Measurements from ENCODE around the gene SIT1.

SIT1 gene

GRCh38 chr9:35660966-35661415, 10.3 kb upstream of the SIT1 start:
- TF ChIP-seq GLIS3 (CRISPR knock-in tag; IDR thresholded peaks at IDR 0.05) = no peak
- TF ChIP-seq ZNF70 (CRISPR knock-in tag; IDR thresholded peaks at IDR 0.05) = no peak
- no peak for ATAC-seq

GRCh38 chr9:35659340-35659739, 8.6 kb upstream of the SIT1 start:
- no peak for ATAC-seq

DNA sequence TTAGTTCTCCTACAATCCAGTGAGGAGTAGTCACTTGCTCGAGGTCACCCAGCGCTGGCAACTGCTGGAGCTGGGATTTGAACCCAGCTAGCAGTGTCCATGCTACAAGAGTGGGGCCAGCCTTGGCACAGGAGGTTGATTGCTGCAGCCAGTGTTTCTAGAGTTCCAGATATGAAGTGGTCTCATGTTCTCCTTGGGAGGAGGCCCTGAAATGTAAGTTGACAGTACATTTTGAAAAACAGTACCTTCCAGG, 8.2 kb upstream of the SIT1 start:
- ATAC-seq = peak; percentile 4
- TF ChIP-seq ARNTL (CRISPR knock-in tag; IDR thresholded peaks at IDR 0.05; ENCODE audit: borderline replicate concordance, low read depth) (no peak), ZNF565 (CRISPR knock-in tag; conservative IDR thresholded peaks at IDR 0.05; ENCODE audit: low read depth) (no peak), TOX (CRISPR knock-in tag; IDR thresholded peaks at IDR 0.05; ENCODE audit: borderline replicate concordance) (no peak), SNAI2 (CRISPR knock-in tag; IDR thresholded peaks at IDR 0.05) (no peak), OSR1 (CRISPR knock-in tag; IDR thresholded peaks at IDR 0.05) (no peak), RARB (CRISPR knock-in tag; IDR thresholded peaks at IDR 0.05) (no peak), ZNF8 (CRISPR knock-in tag; IDR thresholded peaks at IDR 0.05) (no peak)
- TF ChIP-seq, protein P1, sequence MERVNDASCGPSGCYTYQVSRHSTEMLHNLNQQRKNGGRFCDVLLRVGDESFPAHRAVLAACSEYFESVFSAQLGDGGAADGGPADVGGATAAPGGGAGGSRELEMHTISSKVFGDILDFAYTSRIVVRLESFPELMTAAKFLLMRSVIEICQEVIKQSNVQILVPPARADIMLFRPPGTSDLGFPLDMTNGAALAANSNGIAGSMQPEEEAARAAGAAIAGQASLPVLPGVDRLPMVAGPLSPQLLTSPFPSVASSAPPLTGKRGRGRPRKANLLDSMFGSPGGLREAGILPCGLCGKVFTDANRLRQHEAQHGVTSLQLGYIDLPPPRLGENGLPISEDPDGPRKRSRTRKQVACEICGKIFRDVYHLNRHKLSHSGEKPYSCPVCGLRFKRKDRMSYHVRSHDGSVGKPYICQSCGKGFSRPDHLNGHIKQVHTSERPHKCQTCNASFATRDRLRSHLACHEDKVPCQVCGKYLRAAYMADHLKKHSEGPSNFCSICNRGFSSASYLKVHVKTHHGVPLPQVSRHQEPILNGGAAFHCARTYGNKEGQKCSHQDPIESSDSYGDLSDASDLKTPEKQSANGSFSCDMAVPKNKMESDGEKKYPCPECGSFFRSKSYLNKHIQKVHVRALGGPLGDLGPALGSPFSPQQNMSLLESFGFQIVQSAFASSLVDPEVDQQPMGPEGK (CRISPR knock-in tag; IDR thresholded peaks at IDR 0.05; ENCODE audit: borderline replicate concordance) = no peak
- TF ChIP-seq, protein P2, sequence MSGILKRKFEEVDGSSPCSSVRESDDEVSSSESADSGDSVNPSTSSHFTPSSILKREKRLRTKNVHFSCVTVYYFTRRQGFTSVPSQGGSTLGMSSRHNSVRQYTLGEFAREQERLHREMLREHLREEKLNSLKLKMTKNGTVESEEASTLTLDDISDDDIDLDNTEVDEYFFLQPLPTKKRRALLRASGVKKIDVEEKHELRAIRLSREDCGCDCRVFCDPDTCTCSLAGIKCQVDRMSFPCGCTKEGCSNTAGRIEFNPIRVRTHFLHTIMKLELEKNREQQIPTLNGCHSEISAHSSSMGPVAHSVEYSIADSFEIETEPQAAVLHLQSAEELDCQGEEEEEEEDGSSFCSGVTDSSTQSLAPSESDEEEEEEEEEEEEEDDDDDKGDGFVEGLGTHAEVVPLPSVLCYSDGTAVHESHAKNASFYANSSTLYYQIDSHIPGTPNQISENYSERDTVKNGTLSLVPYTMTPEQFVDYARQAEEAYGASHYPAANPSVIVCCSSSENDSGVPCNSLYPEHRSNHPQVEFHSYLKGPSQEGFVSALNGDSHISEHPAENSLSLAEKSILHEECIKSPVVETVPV (CRISPR knock-in tag; IDR thresholded peaks at IDR 0.05) = no peak
- TF ChIP-seq, protein P3, sequence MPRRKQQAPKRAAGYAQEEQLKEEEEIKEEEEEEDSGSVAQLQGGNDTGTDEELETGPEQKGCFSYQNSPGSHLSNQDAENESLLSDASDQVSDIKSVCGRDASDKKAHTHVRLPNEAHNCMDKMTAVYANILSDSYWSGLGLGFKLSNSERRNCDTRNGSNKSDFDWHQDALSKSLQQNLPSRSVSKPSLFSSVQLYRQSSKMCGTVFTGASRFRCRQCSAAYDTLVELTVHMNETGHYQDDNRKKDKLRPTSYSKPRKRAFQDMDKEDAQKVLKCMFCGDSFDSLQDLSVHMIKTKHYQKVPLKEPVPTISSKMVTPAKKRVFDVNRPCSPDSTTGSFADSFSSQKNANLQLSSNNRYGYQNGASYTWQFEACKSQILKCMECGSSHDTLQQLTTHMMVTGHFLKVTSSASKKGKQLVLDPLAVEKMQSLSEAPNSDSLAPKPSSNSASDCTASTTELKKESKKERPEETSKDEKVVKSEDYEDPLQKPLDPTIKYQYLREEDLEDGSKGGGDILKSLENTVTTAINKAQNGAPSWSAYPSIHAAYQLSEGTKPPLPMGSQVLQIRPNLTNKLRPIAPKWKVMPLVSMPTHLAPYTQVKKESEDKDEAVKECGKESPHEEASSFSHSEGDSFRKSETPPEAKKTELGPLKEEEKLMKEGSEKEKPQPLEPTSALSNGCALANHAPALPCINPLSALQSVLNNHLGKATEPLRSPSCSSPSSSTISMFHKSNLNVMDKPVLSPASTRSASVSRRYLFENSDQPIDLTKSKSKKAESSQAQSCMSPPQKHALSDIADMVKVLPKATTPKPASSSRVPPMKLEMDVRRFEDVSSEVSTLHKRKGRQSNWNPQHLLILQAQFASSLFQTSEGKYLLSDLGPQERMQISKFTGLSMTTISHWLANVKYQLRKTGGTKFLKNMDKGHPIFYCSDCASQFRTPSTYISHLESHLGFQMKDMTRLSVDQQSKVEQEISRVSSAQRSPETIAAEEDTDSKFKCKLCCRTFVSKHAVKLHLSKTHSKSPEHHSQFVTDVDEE (CRISPR knock-in tag; IDR thresholded peaks at IDR 0.05) = no peak

More at GRCh38 chr9:35659340-35659739, 8.6 kb upstream of the SIT1 start:
- TF ChIP-seq ZC3H10 (CRISPR knock-in tag; IDR thresholded peaks at IDR 0.05) = no peak
- no peak for TF ChIP-seq ZFP3 (CRISPR knock-in tag; IDR thresholded peaks at IDR 0.05)
- TF ChIP-seq RARB (CRISPR knock-in tag; IDR thresholded peaks at IDR 0.05) = no peak
- no peak for TF ChIP-seq ESRRG (CRISPR knock-in tag; IDR thresholded peaks at IDR 0.05)
- TF ChIP-seq GLIS3 (CRISPR knock-in tag; IDR thresholded peaks at IDR 0.05) = no peak
- TF ChIP-seq, protein P1 (CRISPR knock-in tag; IDR thresholded peaks at IDR 0.05; ENCODE audit: borderline replicate concordance) = no peak
- TF ChIP-seq ZNF70 (CRISPR knock-in tag; IDR thresholded peaks at IDR 0.05) = no peak
- no peak for TF ChIP-seq TCF4 (CRISPR knock-in tag; IDR thresholded peaks at IDR 0.05; ENCODE audit: borderline replicate concordance)
- TF ChIP-seq, protein P3 (CRISPR knock-in tag; IDR thresholded peaks at IDR 0.05) = no peak
- no peak for TF ChIP-seq BACH2 (CRISPR knock-in tag; IDR thresholded peaks at IDR 0.05; ENCODE audit: borderline replicate concordance)
- TF ChIP-seq TOX (CRISPR knock-in tag; IDR thresholded peaks at IDR 0.05; ENCODE audit: borderline replicate concordance) = no peak
- no peak for TF ChIP-seq POU6F1 (CRISPR knock-in tag; IDR thresholded peaks at IDR 0.05; ENCODE audit: borderline replicate concordance, low read depth)
- no peak for TF ChIP-seq SNAI2 (CRISPR knock-in tag; IDR thresholded peaks at IDR 0.05)
- no peak for TF ChIP-seq ISL1 (CRISPR knock-in tag; IDR thresholded peaks at IDR 0.05)
- TF ChIP-seq ZNF565 (CRISPR knock-in tag; conservative IDR thresholded peaks at IDR 0.05; ENCODE audit: low read depth) = no peak
- TF ChIP-seq PPARA (CRISPR knock-in tag; IDR thresholded peaks at IDR 0.05; ENCODE audit: borderline replicate concordance) = no peak
- no peak for TF ChIP-seq CSDC2 (CRISPR knock-in tag; IDR thresholded peaks at IDR 0.05)
- TF ChIP-seq, protein P2 (CRISPR knock-in tag; IDR thresholded peaks at IDR 0.05) = no peak
- TF ChIP-seq OSR1 (CRISPR knock-in tag; IDR thresholded peaks at IDR 0.05) = no peak
- no peak for TF ChIP-seq ARNTL (CRISPR knock-in tag; IDR thresholded peaks at IDR 0.05; ENCODE audit: borderline replicate concordance, low read depth)
